ENCODE measurements around the gene DDX10. TPM values are rescaled to one million over a fixed set of nuclear protein-coding genes. Genes with fewer than 3 reads are reported as not detected.

Gene DDX10
- total and polyA plus RNA-seq, 9 donors = 13.1 to 34.3 (median 25.7) TPM

- no peak overlapping the region for H3K4me3 ChIP-seq
- no peak for TF ChIP-seq EP300 (IDR thresholded peaks at IDR 0.05)
- no peak for TF ChIP-seq POLR2A (IDR thresholded peaks at IDR 0.05)
- no peak for TF ChIP-seq CTCF (IDR thresholded peaks at IDR 0.05)
- peaks cover 0 to 7% of the 10 kb centered on the region in 2 donors for H3K9me3 ChIP-seq
- H3K27ac ChIP-seq = no peak overlapping the region
- intact Hi-C loops (cut with DNase I) = no loop called here
- no peaks in the 10 kb centered on the region for H3K4me1 ChIP-seq (ENCODE audit: insufficient read depth)
- H3K27me3 ChIP-seq = no peaks in the 10 kb centered on the region
- WGBS, 3 donors = 85 to 93% (median 89%) methylated on average over 2 of the region's 2 CpGs
- DNase-seq = no peak
- H3K36me3 ChIP-seq = no peaks in the 10 kb centered on the region
Measured at GRCh38 chr11:108628812-108629211, 36.1 kb upstream of the DDX10 start.

DNA sequence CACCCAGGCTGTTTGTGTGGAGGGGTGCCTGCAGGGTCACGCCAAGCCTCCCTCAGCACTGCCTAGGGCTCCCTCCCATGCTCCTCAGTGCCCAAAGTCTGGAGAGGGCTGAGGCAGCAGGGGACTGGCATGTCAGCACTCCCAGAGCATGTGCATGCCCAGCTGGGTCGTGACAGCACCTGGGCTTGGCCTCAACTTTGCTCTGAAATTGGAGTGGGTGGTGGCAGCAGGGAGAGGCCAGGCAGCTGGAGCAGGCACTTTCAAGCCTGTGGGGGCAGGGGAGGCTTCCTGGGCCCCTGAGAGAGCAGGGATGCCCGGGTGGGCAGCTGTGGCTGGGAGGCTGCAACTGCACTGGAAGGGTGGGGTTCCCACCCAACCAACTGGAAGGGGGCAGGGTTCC, 35.6 kb upstream of the DDX10 start:
- no peaks in the 10 kb centered on the region for H3K27me3 ChIP-seq
- intact Hi-C loops (cut with DNase I) = no loop called here
- no peak for TF ChIP-seq EP300 (IDR thresholded peaks at IDR 0.05)
- no peak for TF ChIP-seq POLR2A (IDR thresholded peaks at IDR 0.05)
- TF ChIP-seq CTCF (IDR thresholded peaks at IDR 0.05) = no peak
- H3K4me1 ChIP-seq (ENCODE audit: insufficient read depth) = no peaks in the 10 kb centered on the region
- no peak overlapping the region for H3K27ac ChIP-seq
- H3K4me3 ChIP-seq = no peak overlapping the region
- DNase-seq = no peak
- peaks cover 0 to 7% of the 10 kb centered on the region in 2 donors for H3K9me3 ChIP-seq
- WGBS, 3 donors = 67 to 83% (median 73%) methylated on average over 1 to 3 of the region's 3 CpGs
- no peaks in the 10 kb centered on the region for H3K36me3 ChIP-seq

DNA sequence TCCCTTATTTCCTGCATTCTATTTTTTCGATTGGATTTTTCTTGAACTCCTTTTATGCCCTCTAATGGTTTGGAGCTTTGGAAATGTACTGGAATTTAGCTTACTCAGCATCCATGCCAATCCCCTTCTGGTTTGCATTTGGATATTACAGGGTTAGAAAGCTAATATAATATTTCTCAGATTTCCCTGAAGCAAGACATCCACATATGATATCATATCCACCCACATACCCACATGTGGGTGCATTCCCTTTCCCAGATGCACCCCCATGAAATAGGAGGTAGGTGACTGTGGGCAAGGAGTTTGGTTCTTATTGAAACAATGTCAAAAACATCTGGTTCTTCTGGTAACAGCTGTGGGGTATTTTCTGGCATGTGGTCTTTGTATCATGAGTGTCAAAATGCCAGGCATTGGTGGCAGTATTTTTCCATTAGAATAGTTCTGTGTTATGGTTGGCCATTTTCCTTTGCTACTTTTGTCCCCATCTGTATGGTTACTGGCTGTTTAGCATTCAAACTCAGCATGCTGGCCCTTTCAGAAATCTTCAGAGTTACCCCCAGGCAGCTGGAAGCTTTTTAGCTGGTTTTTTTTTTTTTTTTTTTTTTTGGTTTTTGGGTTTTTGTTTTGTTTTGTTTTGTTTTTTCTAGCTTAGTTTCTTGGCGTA, 32.7 kb upstream of the DDX10 start:
- H3K4me1 ChIP-seq (ENCODE audit: insufficient read depth) = no peaks in the 10 kb centered on the region
- no peak overlapping the region for H3K27ac ChIP-seq
- intact Hi-C loops (cut with DNase I) = no loop called here
- TF ChIP-seq CTCF (IDR thresholded peaks at IDR 0.05) = no peak
- TF ChIP-seq POLR2A (IDR thresholded peaks at IDR 0.05) = no peak
- no peak for TF ChIP-seq EP300 (IDR thresholded peaks at IDR 0.05)
- no peaks in the 10 kb centered on the region for H3K36me3 ChIP-seq
- H3K9me3 ChIP-seq = peaks cover 0 to 7% of the 10 kb centered on the region in 2 donors
- DNase-seq = no peak
- no peaks in the 10 kb centered on the region for H3K27me3 ChIP-seq
- H3K4me3 ChIP-seq = no peak overlapping the region
- 42 to 55% (median 50%) methylated on average over 2 of the region's 2 CpGs for WGBS, 3 donors

- Histone ChIP-seq H3K27me3 (no peaks in the 10 kb centered on the region), H3K4me3 (no peak overlapping the region), H3K4me1 (ENCODE audit: insufficient read depth) (no peaks in the 10 kb centered on the region), H3K27ac (no peak overlapping the region), H3K36me3 (no peaks in the 10 kb centered on the region), H3K9me3 (no peaks in the 10 kb centered on the region)
- no peak for DNase-seq
- TF ChIP-seq CTCF (IDR thresholded peaks at IDR 0.05) = no peak
- TF ChIP-seq EP300 (IDR thresholded peaks at IDR 0.05) = no peak
- no peak for TF ChIP-seq POLR2A (IDR thresholded peaks at IDR 0.05)
- intact Hi-C loops (cut with DNase I) = no loop called here
Measured at GRCh38 chr11:108635106-108635505, 29.8 kb upstream of the DDX10 start.

All from ovary (tissue), 9 donors.